SU-DHL-6 (cell line): Measurements from ENCODE around the gene OR13F1.

Source experiments
- H2AFZ ChIP-seq: fragments of 200-600 bp; sonication (generic); 2 replicates; pipeline ENCODE4 v1.6.1; 2014; ENCODE audit warnings: low read depth, mild to moderate bottlenecking, moderate library complexity, mixed read lengths, antibody characterized with exemption, low read length; ENCODE audit not compliant: severe bottlenecking
- H3F3A ChIP-seq: fragments of 200-600 bp; shearing (Covaris generic); 2 replicates; pipeline ENCODE4 v1.6.0; 2016; ENCODE audit warnings: antibody characterized with exemption, mild to moderate bottlenecking; ENCODE audit not compliant: insufficient read depth
- H3K27ac ChIP-seq: fragments of 200-600 bp; sonication (generic); 2 replicates; pipeline ENCODE4 v1.5.1; 2016; ENCODE audit warnings: low read depth, mild to moderate bottlenecking, low read length, moderate library complexity, mixed read lengths
- H3K27me3 ChIP-seq: fragments of 200-600 bp; sonication (generic), shearing (Covaris generic); 2 replicates; pipeline ENCODE4 v1.6.0; 2014; ENCODE audit warnings: mild to moderate bottlenecking, low read length
- H3K36me3 ChIP-seq: fragments of 200-600 bp; sonication (generic); 2 replicates; pipeline ENCODE4 v1.6.1; 2014; ENCODE audit warnings: mild to moderate bottlenecking, low read length, mixed read lengths
- H3K4me2 ChIP-seq: fragments of 300-600, 200-600 bp; shearing (Covaris generic), sonication (generic); 2 replicates; pipeline ENCODE4 v1.6.0; 2014; ENCODE audit warnings: low read length, low read depth, mild to moderate bottlenecking; ENCODE audit not compliant: poor library complexity, severe bottlenecking
- H3K4me3 ChIP-seq: fragments of 200-600 bp; sonication (generic); 2 replicates; pipeline ENCODE4 v1.5.1; 2014; ENCODE audit warnings: antibody characterized with exemption, low read length, mild to moderate bottlenecking, mixed read lengths; ENCODE audit not compliant: insufficient read depth, poor library complexity, severe bottlenecking
- H3K79me2 ChIP-seq: fragments of 200-600 bp; sonication (generic); 2 replicates; pipeline ENCODE4 v1.6.1; 2014; ENCODE audit warnings: mild to moderate bottlenecking, low read length, moderate library complexity; ENCODE audit not compliant: insufficient read depth
- H3K9ac ChIP-seq: fragments of 200-600 bp; sonication (generic); 2 replicates; pipeline ENCODE4 v1.7.0; 2014; ENCODE audit warnings: mild to moderate bottlenecking, low read length
- H3K9me2 ChIP-seq: fragments of 200-600 bp; sonication (generic); replicated peaks from 2 replicates; pipeline ENCODE4 v1.6.1; 2014; ENCODE audit warnings: low read length; ENCODE audit not compliant: insufficient read depth
- H3K9me3 ChIP-seq: fragments of 200-600 bp; sonication (generic); 2 replicates; pipeline ENCODE4 v1.6.1; 2014; ENCODE audit warnings: low read length, mixed read lengths; ENCODE audit not compliant: insufficient read depth
- H4K20me1 ChIP-seq: fragments of 200-600 bp; sonication (generic); 2 replicates; pipeline ENCODE4 v1.6.1; 2014; ENCODE audit warnings: low read depth, mild to moderate bottlenecking, antibody characterized with exemption, low read length, moderate library complexity, mixed read lengths
- CTCF ChIP-seq: fragments of 200-600 bp; sonication (generic); IDR thresholded peaks from one replicate; pipeline ENCODE4 v1.5.1; 2017; ENCODE audit warnings: antibody characterized with exemption, mild to moderate bottlenecking, low read length, moderate library complexity; ENCODE audit not compliant: insufficient read depth, poor library complexity, severe bottlenecking
- EZH2phosphoT487 ChIP-seq: fragments of 200-600 bp; sonication (generic), shearing (Covaris generic); conservative IDR thresholded peaks from 2 replicates; pipeline ENCODE4 v1.6.1; 2018; ENCODE audit warnings: mild to moderate bottlenecking, antibody characterized with exemption, low read length, moderate library complexity, mixed read lengths

Gene OR13F1, protein sequence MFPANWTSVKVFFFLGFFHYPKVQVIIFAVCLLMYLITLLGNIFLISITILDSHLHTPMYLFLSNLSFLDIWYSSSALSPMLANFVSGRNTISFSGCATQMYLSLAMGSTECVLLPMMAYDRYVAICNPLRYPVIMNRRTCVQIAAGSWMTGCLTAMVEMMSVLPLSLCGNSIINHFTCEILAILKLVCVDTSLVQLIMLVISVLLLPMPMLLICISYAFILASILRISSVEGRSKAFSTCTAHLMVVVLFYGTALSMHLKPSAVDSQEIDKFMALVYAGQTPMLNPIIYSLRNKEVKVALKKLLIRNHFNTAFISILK

DNA sequence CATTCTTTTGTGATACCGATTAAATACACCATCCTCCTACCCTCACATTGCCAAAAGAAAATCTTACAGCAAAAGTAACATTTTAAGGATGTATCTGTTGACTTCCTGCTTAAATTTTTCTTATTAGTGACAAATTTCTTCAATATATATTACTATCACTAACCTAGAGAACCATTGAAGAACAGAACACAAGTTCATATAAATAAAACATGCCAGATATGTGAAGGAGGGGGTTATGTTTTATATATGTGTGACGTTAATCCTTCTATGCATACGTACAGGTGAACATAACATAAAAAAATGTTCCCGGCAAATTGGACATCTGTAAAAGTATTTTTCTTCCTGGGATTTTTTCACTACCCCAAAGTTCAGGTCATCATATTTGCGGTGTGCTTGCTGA lies at the start of gene OR13F1:
TSS of gene OR13F1 (plus strand) at position 301 of the 400 bp plus-strand sequence. CDS start at position 301, 0 bp downstream.
- H4K20me1 ChIP-seq = no peaks in the 10 kb centered on the region

DNA sequence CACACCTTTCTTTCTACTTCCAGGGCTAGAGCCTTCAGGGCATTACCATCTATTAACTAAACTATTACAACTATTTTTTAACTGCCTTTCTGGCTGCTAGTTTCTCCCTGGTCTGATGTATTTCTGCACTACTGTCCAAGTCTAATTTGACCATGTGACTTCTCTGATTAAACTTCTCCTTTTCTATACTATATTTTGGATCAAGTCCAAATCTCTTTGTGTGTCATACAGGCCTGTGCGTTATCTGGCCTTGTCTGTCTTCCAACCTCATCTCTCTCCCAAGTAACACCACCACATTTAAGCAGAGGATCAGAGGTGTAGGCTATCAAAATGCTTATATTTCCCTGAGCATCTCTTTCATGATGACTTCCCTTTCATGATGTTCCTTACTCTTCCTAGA lies 47.2 kb upstream of the OR13F1 start:
- H3K79me2 ChIP-seq = no peaks in the 10 kb centered on the region
- no peak overlapping the region for H3K4me3 ChIP-seq
- H3K4me2 ChIP-seq = no peak overlapping the region
- no peaks in the 10 kb centered on the region for H3F3A ChIP-seq
- no peaks in the 10 kb centered on the region for H3K36me3 ChIP-seq
- no peak for TF ChIP-seq EZH2phosphoT487
- TF ChIP-seq CTCF = no peak
- no peak overlapping the region for H3K9ac ChIP-seq
- H3K9me2 ChIP-seq = no peaks in the 10 kb centered on the region
- H3K9me3 ChIP-seq = no peaks in the 10 kb centered on the region
- H2AFZ ChIP-seq = no peak overlapping the region
- no peaks in the 10 kb centered on the region for H4K20me1 ChIP-seq
- no peaks in the 10 kb centered on the region for H3K27me3 ChIP-seq
- H3K27ac ChIP-seq = no peak overlapping the region

More for the DNA sequence above, at the start of gene OR13F1:
- Histone ChIP-seq H2AFZ (no peak within 1 kb of the TSS), H3K4me3 (no peak within 1 kb of the TSS), H3K27me3 (no peaks in the 10 kb centered on the region), H3K27ac (no peak within 1 kb of the TSS), H3K4me2 (no peak within 1 kb of the TSS), H3K36me3 (no peaks in the 10 kb centered on the region), H3K9me2 (no peaks in the 10 kb centered on the region), H3K9ac (no peak within 1 kb of the TSS), H3K79me2 (no peaks in the 10 kb centered on the region), H3F3A (no peaks in the 10 kb centered on the region), H3K9me3 (no peaks in the 10 kb centered on the region)
- TF ChIP-seq CTCF = no peak
- no peak for TF ChIP-seq EZH2phosphoT487

DNA sequence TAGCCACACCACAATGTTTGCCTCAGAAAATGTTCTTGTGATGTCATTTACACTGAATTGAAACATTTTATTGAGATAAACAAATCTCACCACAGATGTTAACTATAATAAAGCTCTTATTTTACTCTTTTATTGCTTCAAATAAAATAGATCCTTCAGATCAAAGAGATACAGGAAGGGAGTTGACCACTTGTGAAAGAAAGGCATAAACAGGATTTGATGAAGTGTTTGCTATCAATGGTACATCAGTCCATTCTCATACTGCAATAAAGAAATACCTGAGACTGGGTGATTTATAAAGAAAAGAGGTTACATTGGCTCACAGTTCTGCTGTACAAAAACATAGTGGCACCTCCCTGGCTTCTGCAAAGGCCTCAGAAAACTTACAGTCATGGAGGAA lies 40.2 kb upstream of the OR13F1 start:
- H3K4me3 ChIP-seq = no peak overlapping the region
- H3K9ac ChIP-seq = no peak overlapping the region
- no peaks in the 10 kb centered on the region for H3K36me3 ChIP-seq
- H3K27me3 ChIP-seq = no peaks in the 10 kb centered on the region
- no peaks in the 10 kb centered on the region for H3F3A ChIP-seq
- H2AFZ ChIP-seq = no peak overlapping the region
- no peaks in the 10 kb centered on the region for H3K9me2 ChIP-seq
- no peaks in the 10 kb centered on the region for H4K20me1 ChIP-seq
- H3K79me2 ChIP-seq = no peaks in the 10 kb centered on the region
- H3K27ac ChIP-seq = no peak overlapping the region
- H3K9me3 ChIP-seq = no peaks in the 10 kb centered on the region
- H3K4me2 ChIP-seq = no peak overlapping the region
- TF ChIP-seq EZH2phosphoT487 = no peak
- no peak for TF ChIP-seq CTCF
